ENCODE measurements around the gene PDXDC1.
A peak's percentile ranks its signal among the peaks of the same experiment; 100 is the strongest.
"Not testable (repeated sequence)": the region's sequence is repeated elsewhere in the genome, so short reads cannot be mapped to it uniquely, and the experiment has no call there.

The PDXDC1 gene, protein sequence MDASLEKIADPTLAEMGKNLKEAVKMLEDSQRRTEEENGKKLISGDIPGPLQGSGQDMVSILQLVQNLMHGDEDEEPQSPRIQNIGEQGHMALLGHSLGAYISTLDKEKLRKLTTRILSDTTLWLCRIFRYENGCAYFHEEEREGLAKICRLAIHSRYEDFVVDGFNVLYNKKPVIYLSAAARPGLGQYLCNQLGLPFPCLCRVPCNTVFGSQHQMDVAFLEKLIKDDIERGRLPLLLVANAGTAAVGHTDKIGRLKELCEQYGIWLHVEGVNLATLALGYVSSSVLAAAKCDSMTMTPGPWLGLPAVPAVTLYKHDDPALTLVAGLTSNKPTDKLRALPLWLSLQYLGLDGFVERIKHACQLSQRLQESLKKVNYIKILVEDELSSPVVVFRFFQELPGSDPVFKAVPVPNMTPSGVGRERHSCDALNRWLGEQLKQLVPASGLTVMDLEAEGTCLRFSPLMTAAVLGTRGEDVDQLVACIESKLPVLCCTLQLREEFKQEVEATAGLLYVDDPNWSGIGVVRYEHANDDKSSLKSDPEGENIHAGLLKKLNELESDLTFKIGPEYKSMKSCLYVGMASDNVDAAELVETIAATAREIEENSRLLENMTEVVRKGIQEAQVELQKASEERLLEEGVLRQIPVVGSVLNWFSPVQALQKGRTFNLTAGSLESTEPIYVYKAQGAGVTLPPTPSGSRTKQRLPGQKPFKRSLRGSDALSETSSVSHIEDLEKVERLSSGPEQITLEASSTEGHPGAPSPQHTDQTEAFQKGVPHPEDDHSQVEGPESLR

DNA sequence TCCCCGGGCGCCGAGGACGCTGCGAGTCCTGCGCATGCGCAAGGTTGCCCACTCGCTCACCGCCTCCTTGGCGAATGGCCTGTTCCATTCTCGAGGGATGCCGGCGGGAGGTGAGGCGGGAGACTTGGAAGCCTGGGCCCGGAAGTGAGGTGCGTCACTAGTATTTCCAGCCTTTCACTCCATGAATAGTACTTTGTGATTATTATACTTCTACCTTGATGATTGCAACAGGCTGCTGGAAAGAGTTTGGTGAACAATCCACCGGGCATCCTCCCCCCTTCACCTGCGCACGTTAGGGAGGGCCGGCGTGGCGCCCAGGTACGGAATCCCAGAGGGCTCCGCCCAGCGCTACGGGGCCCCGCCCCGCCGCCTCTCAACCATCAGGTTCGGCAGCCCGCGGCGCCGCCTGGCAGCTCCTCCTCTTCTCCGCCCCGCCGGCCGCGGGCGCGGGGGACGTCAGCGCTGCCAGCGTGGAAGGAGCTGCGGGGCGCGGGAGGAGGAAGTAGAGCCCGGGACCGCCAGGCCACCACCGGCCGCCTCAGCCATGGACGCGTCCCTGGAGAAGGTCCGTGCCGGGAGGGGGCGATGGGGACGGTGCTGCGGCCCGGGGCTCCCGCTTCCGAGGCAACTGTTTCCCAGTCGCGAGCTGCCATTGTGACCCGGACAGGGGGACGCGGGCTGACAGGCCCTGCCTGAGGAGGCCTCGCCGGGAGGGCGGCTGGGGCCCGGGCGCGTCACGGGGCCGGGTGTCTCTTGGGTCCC is at the start of gene PDXDC1:
TSS of gene PDXDC1 (plus strand) at position 371 of the 762 bp plus-strand sequence. CDS start at position 545, 174 bp downstream.
- DNase-seq (ENCODE audit: low read depth), result peak; percentile 49
- in situ Hi-C loops (cut with HindIII; ENCODE audit: low sequenced_read_pairs), result not testable (repeated sequence)
- H3K4me3 ChIP-seq (ENCODE audit: low read depth, low read length), result peak within 1 kb of the TSS; percentile 84

DNA sequence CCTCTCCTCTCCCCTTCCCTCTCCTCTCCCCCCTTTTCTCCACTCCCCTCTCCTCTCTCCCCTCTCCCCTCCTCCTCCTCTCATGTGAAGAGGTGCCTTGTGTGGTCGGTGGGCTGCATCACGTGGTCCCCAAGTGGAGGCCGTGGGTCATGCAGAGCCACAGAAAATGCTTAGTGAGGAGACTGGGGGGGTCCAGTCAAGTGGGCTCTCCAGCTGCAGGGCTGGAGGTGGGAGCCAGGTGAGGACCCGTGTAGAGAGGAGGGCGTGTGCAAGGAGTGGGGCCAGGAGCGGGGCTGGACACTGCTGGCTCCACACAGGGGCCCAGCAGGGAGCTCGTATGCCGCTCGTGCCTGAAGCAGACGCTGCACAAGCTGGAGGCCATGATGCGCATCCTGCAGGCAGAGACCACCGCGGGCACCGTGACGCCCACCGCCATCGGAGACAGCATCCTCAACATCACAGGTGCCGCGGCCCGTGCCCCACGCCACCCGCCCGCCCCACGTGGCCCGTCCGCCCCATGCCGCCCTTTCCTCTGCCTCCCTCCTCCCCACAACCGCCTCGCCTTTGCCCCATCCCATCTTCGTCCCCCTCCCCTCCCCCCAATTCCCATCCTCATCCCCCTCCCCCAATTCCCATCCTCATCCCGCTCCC is 46.6 kb upstream of the PDXDC1 start:
- H3K4me3 ChIP-seq (ENCODE audit: low read depth, low read length); in situ Hi-C loops (cut with HindIII; ENCODE audit: low sequenced_read_pairs); DNase-seq (ENCODE audit: low read depth): not testable (repeated sequence)

DNA sequence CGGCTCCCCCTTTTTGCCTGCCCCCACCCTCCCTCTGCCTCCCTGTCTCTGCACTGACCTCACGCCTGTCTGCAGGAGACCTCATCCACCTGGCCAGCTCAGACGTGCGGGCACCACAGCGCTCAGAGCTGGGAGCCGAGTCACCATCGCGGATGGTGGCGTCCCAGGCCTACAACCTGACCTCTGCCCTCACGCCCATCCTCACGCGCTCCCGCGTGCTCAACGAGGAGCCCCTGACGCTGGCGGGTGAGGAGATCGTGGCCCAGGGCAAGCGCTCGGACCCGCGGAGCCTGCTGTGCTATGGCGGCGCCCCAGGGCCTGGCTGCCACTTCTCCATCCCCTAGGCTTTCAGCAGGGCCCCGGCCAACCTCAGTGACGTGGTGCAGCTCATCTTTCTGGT is 45.6 kb upstream of the PDXDC1 start:
- not testable (repeated sequence) for DNase-seq (ENCODE audit: low read depth); H3K4me3 ChIP-seq (ENCODE audit: low read depth, low read length)

DNA sequence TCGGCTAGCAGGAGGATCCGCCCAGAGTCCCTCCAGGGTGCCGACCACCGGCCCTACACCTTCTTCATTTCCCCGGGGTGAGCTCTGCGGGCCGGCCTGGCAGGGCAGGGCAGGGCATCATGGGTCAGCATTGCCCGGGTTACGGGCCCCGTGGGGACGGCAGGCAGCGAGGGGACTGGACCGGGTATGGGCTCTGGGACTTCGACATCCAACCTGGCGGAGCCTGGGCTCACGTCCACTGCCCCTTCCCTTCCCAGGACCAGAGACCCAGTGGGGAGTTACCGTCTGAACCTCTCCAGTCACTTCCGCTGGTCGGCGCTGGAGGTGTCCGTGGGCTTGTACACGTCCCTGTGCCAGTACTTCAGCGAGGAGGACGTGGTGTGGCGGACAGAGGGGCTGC is 44.6 kb upstream of the PDXDC1 start:
- DNase-seq (ENCODE audit: low read depth); in situ Hi-C loops (cut with HindIII; ENCODE audit: low sequenced_read_pairs); H3K4me3 ChIP-seq (ENCODE audit: low read depth, low read length): not testable (repeated sequence)

More for the DNA sequence above, 45.6 kb upstream of the PDXDC1 start:
- in situ Hi-C loops (cut with HindIII; ENCODE audit: low sequenced_read_pairs), result not testable (repeated sequence)

DNA sequence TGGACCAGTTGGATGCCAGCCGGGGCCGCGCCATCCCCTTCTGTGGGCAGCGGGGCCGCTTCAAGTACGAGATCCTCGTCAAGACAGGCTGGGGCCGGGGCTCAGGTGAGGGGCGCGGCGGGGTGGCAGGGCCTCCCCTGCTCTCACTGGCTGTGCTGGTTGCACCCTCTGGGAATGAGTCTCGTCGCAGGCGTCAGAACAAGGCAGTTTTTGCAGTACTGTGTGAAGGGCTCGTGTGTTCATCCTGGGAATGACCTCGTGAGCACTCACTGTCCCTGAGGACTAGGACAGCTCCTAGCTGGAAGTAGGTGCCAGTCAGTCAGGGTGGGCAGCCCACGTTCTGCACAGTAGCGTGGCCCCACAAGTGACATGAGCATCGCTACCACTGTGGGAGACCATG is 43.9 kb upstream of the PDXDC1 start:
- in situ Hi-C loops (cut with HindIII; ENCODE audit: low sequenced_read_pairs); DNase-seq (ENCODE audit: low read depth); H3K4me3 ChIP-seq (ENCODE audit: low read depth, low read length): not testable (repeated sequence)

DNA sequence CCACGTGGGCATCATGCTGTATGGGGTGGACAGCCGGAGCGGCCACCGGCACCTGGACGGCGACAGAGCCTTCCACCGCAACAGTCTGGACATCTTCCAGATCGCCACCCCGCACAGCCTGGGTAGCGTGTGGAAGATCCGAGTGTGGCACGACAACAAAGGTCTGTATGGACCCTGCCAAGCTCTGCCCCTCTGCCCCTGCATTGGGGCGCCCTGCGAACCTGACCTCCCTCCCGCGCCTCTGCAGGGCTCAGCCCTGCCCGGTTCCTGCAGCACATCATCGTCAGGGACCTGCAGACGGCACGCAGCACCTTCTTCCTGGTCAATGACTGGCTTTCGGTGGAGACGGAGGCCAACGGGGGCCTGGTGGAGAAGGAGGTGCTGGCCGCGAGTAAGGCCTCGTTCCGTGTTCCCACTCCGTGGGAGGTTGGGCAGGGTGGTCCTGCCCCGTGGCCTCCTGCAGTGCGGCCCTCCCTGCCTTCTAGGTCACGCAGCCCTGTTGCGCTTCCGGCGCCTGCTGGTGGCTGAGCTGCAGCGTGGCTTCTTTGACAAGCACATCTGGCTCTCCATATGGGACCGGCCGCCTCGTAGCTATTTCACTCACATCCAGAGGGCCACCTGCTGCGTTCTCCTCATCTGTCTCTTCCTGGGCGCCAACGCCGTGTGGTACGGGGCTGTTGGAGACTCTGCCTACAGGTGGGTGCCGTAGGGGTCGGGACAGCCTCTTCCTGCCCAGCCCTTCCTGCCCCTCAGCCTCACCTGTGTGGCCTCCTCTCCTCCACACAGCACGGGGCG is 42.0 kb upstream of the PDXDC1 start:
- H3K4me3 ChIP-seq (ENCODE audit: low read depth, low read length); in situ Hi-C loops (cut with HindIII; ENCODE audit: low sequenced_read_pairs); DNase-seq (ENCODE audit: low read depth): not testable (repeated sequence)

DNA sequence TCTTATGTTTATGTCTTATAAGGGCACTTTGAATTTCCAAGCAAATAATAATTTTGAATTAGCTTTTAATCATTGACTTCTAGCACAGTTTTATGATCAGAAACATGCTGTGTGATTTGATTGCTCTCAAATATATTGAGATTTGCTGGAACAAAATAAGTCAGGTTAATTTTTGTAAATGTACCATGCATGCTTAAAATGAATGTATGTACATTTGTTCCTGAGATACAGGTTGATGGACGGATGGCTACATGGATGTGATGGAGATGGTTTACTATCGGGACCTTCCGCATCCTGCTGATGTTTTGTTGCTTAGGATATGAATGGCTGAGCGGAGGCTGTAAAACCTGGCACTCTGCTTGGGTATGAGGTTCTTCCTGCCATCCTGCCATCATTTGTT is 37.7 kb upstream of the PDXDC1 start, which contains the start of gene NPIPA1:
TSS of gene NPIPA1 (plus strand) at position 301 of the 400 bp plus-strand sequence. CDS start at position 301, 0 bp downstream.
- H3K4me3 ChIP-seq (ENCODE audit: low read depth, low read length); DNase-seq (ENCODE audit: low read depth); in situ Hi-C loops (cut with HindIII; ENCODE audit: low sequenced_read_pairs): not testable (repeated sequence)

DNA sequence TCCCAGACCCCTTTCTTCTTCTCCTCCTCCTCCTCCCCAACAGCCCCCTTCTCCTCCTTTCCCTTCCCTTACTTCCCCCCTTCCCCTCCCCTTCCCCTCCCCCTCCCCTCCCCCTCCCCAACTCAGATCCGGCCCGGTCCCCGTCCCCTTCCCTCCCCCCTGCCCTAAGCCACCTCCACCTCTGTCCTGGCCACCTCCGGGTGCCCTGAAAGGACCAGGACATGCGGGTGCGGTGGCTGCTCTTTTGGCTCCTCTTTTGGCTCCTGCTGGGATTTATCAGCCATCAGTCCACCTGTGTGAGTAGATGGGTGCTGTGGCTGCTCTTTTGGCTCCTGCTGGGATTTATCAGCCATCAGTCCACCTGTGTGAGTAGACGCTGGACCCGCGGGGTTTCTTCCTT is 36.8 kb upstream of the PDXDC1 start:
- DNase-seq (ENCODE audit: low read depth); in situ Hi-C loops (cut with HindIII; ENCODE audit: low sequenced_read_pairs); H3K4me3 ChIP-seq (ENCODE audit: low read depth, low read length): not testable (repeated sequence)

DNA sequence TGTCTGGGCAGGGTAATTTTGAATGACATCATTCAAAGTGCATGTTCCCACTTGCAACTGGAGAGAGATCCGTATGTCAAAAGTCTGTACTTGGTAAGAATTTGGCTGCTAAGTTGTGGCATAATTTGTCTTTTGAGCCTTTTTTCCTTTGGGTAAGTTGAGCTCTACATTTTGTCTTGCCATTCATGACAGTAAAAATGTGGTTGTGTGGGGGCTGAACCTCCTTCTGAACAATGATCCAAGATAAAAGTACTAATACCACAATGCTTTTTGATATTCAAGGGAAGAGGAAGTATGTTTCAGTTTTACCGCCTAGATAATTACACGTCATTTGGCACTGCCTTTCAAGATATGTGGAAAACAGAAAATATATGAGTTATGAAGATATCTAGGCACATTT is 32.1 kb upstream of the PDXDC1 start:
- DNase-seq (ENCODE audit: low read depth); H3K4me3 ChIP-seq (ENCODE audit: low read depth, low read length); in situ Hi-C loops (cut with HindIII; ENCODE audit: low sequenced_read_pairs): not testable (repeated sequence)

DNA sequence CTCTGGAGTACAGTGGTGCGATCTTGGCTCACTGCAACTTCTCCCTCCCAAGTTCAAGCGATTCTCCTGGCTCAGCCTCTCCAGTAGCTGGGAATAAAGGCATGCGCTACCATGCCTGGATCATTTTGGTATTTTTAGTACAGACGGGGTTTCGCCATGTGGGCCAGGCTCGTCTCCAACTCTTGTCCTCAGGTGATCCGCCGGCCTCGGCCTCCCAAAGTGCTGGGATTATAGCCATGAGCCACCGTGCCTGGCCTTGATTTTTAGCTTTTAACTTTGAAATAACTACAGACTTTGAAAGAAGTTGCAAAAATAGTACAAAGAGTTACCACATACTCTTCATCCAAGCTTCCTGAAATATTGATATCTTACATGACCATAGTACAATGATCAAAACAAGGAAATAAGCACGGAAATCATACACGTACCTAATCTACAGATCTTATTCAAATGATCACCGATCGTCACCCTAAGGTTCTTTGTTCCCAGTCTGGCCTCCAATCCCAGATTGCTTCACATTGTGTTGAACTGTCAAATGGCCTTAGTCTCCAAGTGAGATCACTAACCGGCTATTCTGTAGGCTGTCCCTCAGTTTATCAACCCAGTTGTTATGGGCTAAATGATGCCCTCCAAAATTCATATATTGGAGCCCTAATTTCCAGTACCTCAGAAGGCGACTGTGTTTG is 19.1 kb upstream of the PDXDC1 start:
- in situ Hi-C loops (cut with HindIII; ENCODE audit: low sequenced_read_pairs), result no loop called here
- no peak for DNase-seq (ENCODE audit: low read depth)
- no peak overlapping the region for H3K4me3 ChIP-seq (ENCODE audit: low read depth, low read length)
- TF ChIP-seq, protein P1, sequence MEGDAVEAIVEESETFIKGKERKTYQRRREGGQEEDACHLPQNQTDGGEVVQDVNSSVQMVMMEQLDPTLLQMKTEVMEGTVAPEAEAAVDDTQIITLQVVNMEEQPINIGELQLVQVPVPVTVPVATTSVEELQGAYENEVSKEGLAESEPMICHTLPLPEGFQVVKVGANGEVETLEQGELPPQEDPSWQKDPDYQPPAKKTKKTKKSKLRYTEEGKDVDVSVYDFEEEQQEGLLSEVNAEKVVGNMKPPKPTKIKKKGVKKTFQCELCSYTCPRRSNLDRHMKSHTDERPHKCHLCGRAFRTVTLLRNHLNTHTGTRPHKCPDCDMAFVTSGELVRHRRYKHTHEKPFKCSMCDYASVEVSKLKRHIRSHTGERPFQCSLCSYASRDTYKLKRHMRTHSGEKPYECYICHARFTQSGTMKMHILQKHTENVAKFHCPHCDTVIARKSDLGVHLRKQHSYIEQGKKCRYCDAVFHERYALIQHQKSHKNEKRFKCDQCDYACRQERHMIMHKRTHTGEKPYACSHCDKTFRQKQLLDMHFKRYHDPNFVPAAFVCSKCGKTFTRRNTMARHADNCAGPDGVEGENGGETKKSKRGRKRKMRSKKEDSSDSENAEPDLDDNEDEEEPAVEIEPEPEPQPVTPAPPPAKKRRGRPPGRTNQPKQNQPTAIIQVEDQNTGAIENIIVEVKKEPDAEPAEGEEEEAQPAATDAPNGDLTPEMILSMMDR (IDR thresholded peaks at IDR 0.05; ENCODE audit: low read depth, low read length, missing control alignments), result no peak

Data from astrocyte of the cerebellum (primary cell).